Kidney epithelial cell (primary cell): Measurements from ENCODE around the gene RC3H1. TPM values are rescaled to one million over a fixed set of nuclear protein-coding genes. Genes with fewer than 3 reads are reported as not detected.
"Not testable (repeated sequence)": the region's sequence is repeated elsewhere in the genome, so short reads cannot be mapped to it uniquely, and the experiment has no call there.

ENCODE experiments used
- DNase-seq: peaks from one replicate; pipeline ENCODE4 v3.0.0-alpha.2; 2010; ENCODE audit warnings: low read depth
- H3K27me3 ChIP-seq: 2 replicates; pipeline ENCODE4 v1.6.0; 2011; ENCODE audit warnings: low read length; ENCODE audit not compliant: control insufficient read depth, insufficient read depth
- H3K36me3 ChIP-seq: 2 replicates; pipeline ENCODE4 v1.5.1; 2011; ENCODE audit warnings: low read length; ENCODE audit not compliant: control insufficient read depth, insufficient read depth
- H3K4me3 ChIP-seq: 2 replicates; pipeline ENCODE4 v1.5.1; 2011; ENCODE audit warnings: low read depth, mild to moderate bottlenecking, control low read depth, low read length
- total RNA-seq: library from RNA; depleted of rRNA; stranded (reverse); fragments of >200 nt; gene quantifications from 2 replicates; pipeline ENCODE4 v1.2.3, GENCODE V29; 2015
- TF ChIP-seq, protein P1 (sequence below): IDR thresholded peaks from 2 replicates; pipeline ENCODE4 v1.5.1; 2011; ENCODE audit warnings: mild to moderate bottlenecking, moderate library complexity, low read length, control low read depth, inconsistent platforms; ENCODE audit not compliant: insufficient read depth, poor library complexity, severe bottlenecking

The RC3H1 gene
- total RNA-seq, 1 donor from 2014 or later, result 31.8 TPM

- H3K36me3 ChIP-seq, result no peaks in the 10 kb centered on the region
- TF ChIP-seq, protein P1, sequence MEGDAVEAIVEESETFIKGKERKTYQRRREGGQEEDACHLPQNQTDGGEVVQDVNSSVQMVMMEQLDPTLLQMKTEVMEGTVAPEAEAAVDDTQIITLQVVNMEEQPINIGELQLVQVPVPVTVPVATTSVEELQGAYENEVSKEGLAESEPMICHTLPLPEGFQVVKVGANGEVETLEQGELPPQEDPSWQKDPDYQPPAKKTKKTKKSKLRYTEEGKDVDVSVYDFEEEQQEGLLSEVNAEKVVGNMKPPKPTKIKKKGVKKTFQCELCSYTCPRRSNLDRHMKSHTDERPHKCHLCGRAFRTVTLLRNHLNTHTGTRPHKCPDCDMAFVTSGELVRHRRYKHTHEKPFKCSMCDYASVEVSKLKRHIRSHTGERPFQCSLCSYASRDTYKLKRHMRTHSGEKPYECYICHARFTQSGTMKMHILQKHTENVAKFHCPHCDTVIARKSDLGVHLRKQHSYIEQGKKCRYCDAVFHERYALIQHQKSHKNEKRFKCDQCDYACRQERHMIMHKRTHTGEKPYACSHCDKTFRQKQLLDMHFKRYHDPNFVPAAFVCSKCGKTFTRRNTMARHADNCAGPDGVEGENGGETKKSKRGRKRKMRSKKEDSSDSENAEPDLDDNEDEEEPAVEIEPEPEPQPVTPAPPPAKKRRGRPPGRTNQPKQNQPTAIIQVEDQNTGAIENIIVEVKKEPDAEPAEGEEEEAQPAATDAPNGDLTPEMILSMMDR, result no peak
These were observed 34.1 kb downstream of the RC3H1 start for GRCh38 chr1:173988068-173988467.

GRCh38 chr1:173986951-173987350 is 35.2 kb downstream of the RC3H1 start:
- Histone ChIP-seq H3K27me3 (no peaks in the 10 kb centered on the region), H3K36me3 (no peaks in the 10 kb centered on the region), H3K4me3 (no peak overlapping the region)
- TF ChIP-seq, protein P1, result no peak
- DNase-seq, result no peak

More at GRCh38 chr1:173988068-173988467, 34.1 kb downstream of the RC3H1 start:
- no peak for DNase-seq
- Histone ChIP-seq H3K27me3 (no peaks in the 10 kb centered on the region), H3K4me3 (no peak overlapping the region)

DNA sequence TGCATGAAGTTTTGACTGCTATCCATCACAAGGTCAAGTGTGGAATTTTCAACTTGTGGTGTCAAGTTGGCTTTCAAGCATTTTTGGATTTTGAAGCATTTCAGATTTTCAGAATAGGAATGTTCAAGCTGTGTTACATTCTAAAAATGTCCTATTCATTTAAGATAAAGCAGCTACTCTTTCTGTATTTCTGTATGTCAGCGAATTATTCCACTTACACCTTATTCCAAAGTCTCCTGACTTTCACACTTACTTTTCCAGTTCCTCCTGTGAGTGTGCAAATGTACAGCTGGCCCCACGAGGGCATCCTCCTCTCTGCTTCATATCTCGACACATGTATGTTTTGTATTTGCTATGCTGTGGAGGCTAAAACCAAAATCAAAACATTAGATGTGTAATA is 51.9 kb downstream of the RC3H1 start:
- Histone ChIP-seq H3K36me3 (no peaks in the 10 kb centered on the region), H3K4me3 (no peak overlapping the region), H3K27me3 (no peaks in the 10 kb centered on the region)
- TF ChIP-seq, protein P1, result no peak
- no peak for DNase-seq

GRCh38 chr1:173965896-173966295 is 56.3 kb downstream of the RC3H1 start:
- not testable (repeated sequence) for H3K27me3 ChIP-seq, H3K36me3 ChIP-seq, H3K4me3 ChIP-seq, DNase-seq

DNA sequence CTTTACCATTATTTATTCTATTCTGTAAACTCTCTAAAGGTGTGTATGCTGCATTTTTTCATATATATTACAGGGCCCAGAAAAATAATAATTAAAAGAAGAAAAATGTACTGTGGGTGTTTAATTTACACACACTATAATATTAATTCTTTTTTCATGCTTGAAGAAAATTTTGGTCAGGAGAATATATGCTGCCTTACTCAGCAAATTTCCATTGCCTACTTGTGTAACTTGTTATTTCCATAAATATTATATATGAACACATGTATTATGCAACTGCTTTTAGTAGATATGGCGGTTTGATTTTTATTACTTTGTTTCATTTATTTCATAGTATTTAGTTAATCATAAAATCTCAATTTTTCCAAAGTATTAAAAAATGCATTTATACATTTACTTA is 58.7 kb downstream of the RC3H1 start:
- Histone ChIP-seq H3K4me3 (no peak overlapping the region), H3K27me3 (no peaks in the 10 kb centered on the region), H3K36me3 (no peaks in the 10 kb centered on the region)
- TF ChIP-seq, protein P1, result no peak
- no peak for DNase-seq

DNA sequence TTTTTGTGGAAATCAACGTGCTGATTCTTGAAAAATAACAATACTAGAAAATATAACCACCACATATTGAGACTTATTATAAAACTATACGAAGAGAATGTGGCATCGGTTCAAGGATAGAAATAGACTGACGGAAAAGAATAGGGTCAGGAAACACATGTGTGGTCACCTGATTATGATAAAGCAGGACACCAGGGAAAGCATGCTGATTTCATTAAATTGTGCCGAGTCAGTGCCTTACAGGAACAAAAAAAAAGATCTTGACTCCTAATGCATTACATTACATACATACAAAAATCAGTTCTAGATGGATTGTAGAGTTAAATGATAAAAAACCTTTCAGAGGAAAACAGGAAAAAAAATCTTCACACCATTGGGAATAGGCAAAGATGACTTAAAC is 61.5 kb downstream of the RC3H1 start:
- TF ChIP-seq, protein P1, result no peak
- Histone ChIP-seq H3K4me3 (no peak overlapping the region), H3K27me3 (no peaks in the 10 kb centered on the region), H3K36me3 (no peaks in the 10 kb centered on the region)
- no peak for DNase-seq
